HCT116 (cell line): ENCODE data around the gene SMS.

Source experiments
- CEBPB ChIP-seq: IDR thresholded peaks from 2 replicates; pipeline ENCODE4 v1.6.1; 2012; ENCODE audit warnings: low read depth
- CTCF ChIP-seq, 3 experiments: fragments of 200-600 bp in 1 of 3; sonication (generic) in 1 of 3; IDR thresholded peaks in 2 of 3; conservative IDR thresholded peaks in 1 of 3; 2 replicates each; pipeline ENCODE4 v1.5.1; 2012 to 2017; ENCODE audit warnings: low read depth in 2 of 3, low read length in 2 of 3, antibody characterized with exemption in 1 of 3, borderline replicate concordance in 1 of 3, control low read depth in 1 of 3, mild to moderate bottlenecking in 1 of 3, mixed read lengths in 1 of 3, mixed run types in 1 of 3, moderate library complexity in 1 of 3; ENCODE audit not compliant: insufficient read depth in 1 of 3
- ELF1 ChIP-seq: IDR thresholded peaks from 2 replicates; pipeline ENCODE4 v1.6.1; 2012; ENCODE audit warnings: low read depth, borderline replicate concordance
- EZH2 ChIP-seq: fragments of 200-600 bp; sonication (generic); IDR thresholded peaks from 2 replicates; pipeline ENCODE4 v1.6.1; 2017; ENCODE audit warnings: antibody characterized with exemption, mixed run types
- EZH2phosphoT487 ChIP-seq: fragments of 200-600 bp; IDR thresholded peaks from 2 replicates; pipeline ENCODE4 v1.6.1; 2018; ENCODE audit warnings: antibody characterized with exemption, borderline replicate concordance
- MAX ChIP-seq: IDR thresholded peaks from 2 replicates; pipeline ENCODE4 v1.6.1; 2012
- POLR2A ChIP-seq: IDR thresholded peaks from 2 replicates; pipeline ENCODE4 v1.7.0; 2011; ENCODE audit warnings: borderline replicate concordance; ENCODE audit not compliant: insufficient read depth, insufficient read length; ENCODE audit errors: extremely low read depth
- RAD21 ChIP-seq: IDR thresholded peaks from 2 replicates; pipeline ENCODE4 v1.6.1; 2012; ENCODE audit warnings: low read depth, mild to moderate bottlenecking
- SIN3A ChIP-seq: IDR thresholded peaks from 2 replicates; pipeline ENCODE4 v1.6.1; 2012; ENCODE audit warnings: low read depth
- SP1 ChIP-seq: IDR thresholded peaks from 2 replicates; pipeline ENCODE4 v1.6.1; 2012; ENCODE audit warnings: low read depth
- ZBTB33 ChIP-seq: IDR thresholded peaks from 2 replicates; pipeline ENCODE4 v1.6.1; 2011; ENCODE audit warnings: mild to moderate bottlenecking, low read length, moderate library complexity; ENCODE audit not compliant: insufficient replicate concordance; ENCODE audit errors: extremely low read depth
- ZFX ChIP-seq: fragments of 450-650 bp; IDR thresholded peaks from 2 replicates; pipeline ENCODE4 v1.6.1; 2017
- ZNF274 ChIP-seq: fragments of 200-500 bp; sonication (Bioruptor generic); IDR thresholded peaks from 2 replicates; pipeline ENCODE4 v1.6.1; 2014; ENCODE audit warnings: mild to moderate bottlenecking, low read depth, low read length, inconsistent platforms

GRCh38 chrX:21975242-21975641 lies 34.7 kb downstream of the SMS start:
- TF ChIP-seq ZNF274 (no peak), RAD21 (no peak), SP1 (no peak), CTCF (IDR thresholded peaks at IDR 0.05 in 2 of 3, conservative IDR thresholded peaks at IDR 0.05 in 1 of 3; ENCODE audit: borderline replicate concordance in 1 of 3, insufficient read depth in 1 of 3, low read depth in 2 of 3, low read length in 2 of 3) (no peak), MAX (no peak), POLR2A (no peak), CEBPB (no peak), ZBTB33 (no peak), ZFX (no peak), EZH2phosphoT487 (no peak), ELF1 (no peak), EZH2 (no peak), SIN3A (no peak)
